Gastroesophageal sphincter (tissue), 4 donors: ENCODE results near the gene ENG. TPM values are rescaled to one million over a fixed set of nuclear protein-coding genes. Genes with fewer than 3 reads are reported as not detected.

ENCODE experiments used
- ATAC-seq: fragments of 150-250 bp; one replicate; pipeline ENCODE4 v1.9.1; 2016; ENCODE audit warnings: mild to moderate bottlenecking, moderate library complexity
- H3K27ac ChIP-seq, 4 donors: fragments of 200-600 bp; sonication (generic) in 3 of 4; 1 replicate in 3 of 4; 2 replicates in 1 of 4; pipeline ENCODE4 v1.5.1; 2016 to 2019
- H3K27me3 ChIP-seq: fragments of 200-600 bp; sonication (generic); one replicate; pipeline ENCODE4 v1.5.1; 2019
- H3K36me3 ChIP-seq, 2 donors: fragments of 200-600 bp; sonication (generic); one replicate each; pipeline ENCODE4 v1.5.1; 2019; ENCODE audit warnings: control low read depth in 1 of 2
- H3K4me1 ChIP-seq, 3 donors: fragments of 200-600 bp; sonication (generic); 1 replicate in 2 of 3; 2 replicates in 1 of 3; pipeline ENCODE4 v1.5.1; 2016 to 2019; ENCODE audit warnings: control low read depth in 2 of 3
- H3K4me3 ChIP-seq, 2 donors: fragments of 200-600 bp; sonication (generic); one replicate each; pipeline ENCODE4 v1.5.1; 2019; ENCODE audit warnings: mild to moderate bottlenecking in 1 of 2, moderate library complexity in 1 of 2
- H3K9me3 ChIP-seq, 3 donors: fragments of 200-600 bp; sonication (generic); one replicate each; pipeline ENCODE4 v1.5.1; 2017 to 2019; ENCODE audit warnings: control low read depth in 2 of 3
- EP300 ChIP-seq: sonication (generic); formaldehyde crosslinking; IDR thresholded peaks from one replicate; pipeline ENCODE4 v1.6.1; 2017; ENCODE audit warnings: antibody characterized with exemption, mild to moderate bottlenecking
- POLR2A ChIP-seq, 2 donors: fragments of 450-650 bp; IDR thresholded peaks; one replicate each; pipeline ENCODE4 v1.6.1; 2017; ENCODE audit warnings: antibody characterized with exemption in 2 of 2, mild to moderate bottlenecking in 2 of 2, moderate library complexity in 1 of 2
- POLR2AphosphoS5 ChIP-seq: sonication (generic); formaldehyde crosslinking; IDR thresholded peaks from one replicate; pipeline ENCODE4 v1.6.1; 2017; ENCODE audit warnings: antibody characterized with exemption
- WGBS, 2 donors: methylation state at CpG; one replicate each; pipeline ENCODE4 v1.1.5; 2018; ENCODE audit warnings: low coverage in 1 of 2; 5-methylcytosine and 5-hydroxymethylcytosine counted together
- total RNA-seq, 4 donors: library from RNA; depleted of rRNA; stranded (reverse); fragments of >200 nt; gene quantifications; one replicate each; pipeline ENCODE4 v1.1.0, GENCODE V29; 2016
- TF ChIP-seq, protein P1 (sequence below), 4 experiments: fragments of 200-600 bp in 2 of 4; fragments of 450-650 bp in 2 of 4; sonication (generic) in 1 of 4; IDR thresholded peaks; one replicate each; pipeline ENCODE4 v1.5.1; 2017 to 2019; ENCODE audit warnings: antibody characterized with exemption in 4 of 4, mild to moderate bottlenecking in 2 of 4, moderate library complexity in 2 of 4

Gene ENG
- total RNA-seq, 4 donors from 2014 or later = 21.3 to 76.5 (median 48.0) TPM

DNA sequence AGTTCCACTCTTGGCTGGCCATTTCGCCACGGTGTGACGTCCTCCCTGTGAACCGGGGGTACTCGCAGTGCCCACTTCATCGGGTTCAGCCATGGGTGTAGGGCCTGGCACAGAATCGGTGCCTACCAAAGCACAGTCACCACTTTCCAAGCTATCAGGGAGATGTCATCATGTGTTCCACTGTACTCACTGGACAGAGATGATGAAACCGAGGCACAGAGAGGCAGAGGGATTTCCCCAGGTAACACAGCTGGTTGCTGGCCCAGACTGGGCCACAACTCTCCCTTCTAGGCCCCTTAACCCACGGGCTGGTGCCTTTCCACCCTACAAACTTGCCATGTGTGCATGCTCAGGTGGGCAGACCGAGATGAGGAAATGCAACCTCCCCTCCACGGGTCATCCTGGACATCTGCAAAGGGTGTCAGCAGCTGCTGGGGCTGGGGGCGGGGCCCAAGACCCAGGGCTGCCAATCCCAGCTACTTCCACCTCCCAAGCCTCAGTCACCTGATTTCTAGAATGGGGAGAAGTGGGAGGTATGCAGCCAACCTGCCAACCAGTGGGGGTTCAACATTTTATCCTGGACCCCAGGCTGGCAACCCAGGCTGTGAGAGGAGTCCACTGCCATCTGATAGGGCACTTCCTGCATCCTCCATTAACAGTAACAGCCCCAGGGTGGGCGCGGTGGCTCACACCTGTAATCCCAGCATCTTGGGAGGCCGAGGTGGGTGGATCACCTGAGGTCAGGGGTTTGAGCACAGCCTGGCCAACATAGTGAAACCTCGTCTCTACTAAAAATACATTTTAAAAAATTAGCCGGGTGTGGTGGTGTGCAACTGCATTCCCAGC is 75.1 kb downstream of the ENG start:
- ATAC-seq = peak; percentile 39
- Histone ChIP-seq H3K27me3 (no peaks in the 10 kb centered on the region), H3K36me3 (no peaks in the 10 kb centered on the region), H3K9me3 (no peaks in the 10 kb centered on the region), H3K4me3 (no peak overlapping the region), H3K4me1 (peaks cover 0 to 20% (median 11%) of the 10 kb centered on the region in 3 donors), H3K27ac (peak overlapping the region in 3 of 4 donors; percentile 43 to 73 (median 45))
- 40 to 100% methylated on average over 1 to 3 of the region's 17 CpGs for WGBS, 2 donors
- TF ChIP-seq EP300 = no peak
- TF ChIP-seq POLR2A (IDR thresholded peaks at IDR 0.05) = no peak
- TF ChIP-seq, protein P1, sequence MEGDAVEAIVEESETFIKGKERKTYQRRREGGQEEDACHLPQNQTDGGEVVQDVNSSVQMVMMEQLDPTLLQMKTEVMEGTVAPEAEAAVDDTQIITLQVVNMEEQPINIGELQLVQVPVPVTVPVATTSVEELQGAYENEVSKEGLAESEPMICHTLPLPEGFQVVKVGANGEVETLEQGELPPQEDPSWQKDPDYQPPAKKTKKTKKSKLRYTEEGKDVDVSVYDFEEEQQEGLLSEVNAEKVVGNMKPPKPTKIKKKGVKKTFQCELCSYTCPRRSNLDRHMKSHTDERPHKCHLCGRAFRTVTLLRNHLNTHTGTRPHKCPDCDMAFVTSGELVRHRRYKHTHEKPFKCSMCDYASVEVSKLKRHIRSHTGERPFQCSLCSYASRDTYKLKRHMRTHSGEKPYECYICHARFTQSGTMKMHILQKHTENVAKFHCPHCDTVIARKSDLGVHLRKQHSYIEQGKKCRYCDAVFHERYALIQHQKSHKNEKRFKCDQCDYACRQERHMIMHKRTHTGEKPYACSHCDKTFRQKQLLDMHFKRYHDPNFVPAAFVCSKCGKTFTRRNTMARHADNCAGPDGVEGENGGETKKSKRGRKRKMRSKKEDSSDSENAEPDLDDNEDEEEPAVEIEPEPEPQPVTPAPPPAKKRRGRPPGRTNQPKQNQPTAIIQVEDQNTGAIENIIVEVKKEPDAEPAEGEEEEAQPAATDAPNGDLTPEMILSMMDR (IDR thresholded peaks at IDR 0.05) = no peak
- no peak for TF ChIP-seq POLR2AphosphoS5

DNA sequence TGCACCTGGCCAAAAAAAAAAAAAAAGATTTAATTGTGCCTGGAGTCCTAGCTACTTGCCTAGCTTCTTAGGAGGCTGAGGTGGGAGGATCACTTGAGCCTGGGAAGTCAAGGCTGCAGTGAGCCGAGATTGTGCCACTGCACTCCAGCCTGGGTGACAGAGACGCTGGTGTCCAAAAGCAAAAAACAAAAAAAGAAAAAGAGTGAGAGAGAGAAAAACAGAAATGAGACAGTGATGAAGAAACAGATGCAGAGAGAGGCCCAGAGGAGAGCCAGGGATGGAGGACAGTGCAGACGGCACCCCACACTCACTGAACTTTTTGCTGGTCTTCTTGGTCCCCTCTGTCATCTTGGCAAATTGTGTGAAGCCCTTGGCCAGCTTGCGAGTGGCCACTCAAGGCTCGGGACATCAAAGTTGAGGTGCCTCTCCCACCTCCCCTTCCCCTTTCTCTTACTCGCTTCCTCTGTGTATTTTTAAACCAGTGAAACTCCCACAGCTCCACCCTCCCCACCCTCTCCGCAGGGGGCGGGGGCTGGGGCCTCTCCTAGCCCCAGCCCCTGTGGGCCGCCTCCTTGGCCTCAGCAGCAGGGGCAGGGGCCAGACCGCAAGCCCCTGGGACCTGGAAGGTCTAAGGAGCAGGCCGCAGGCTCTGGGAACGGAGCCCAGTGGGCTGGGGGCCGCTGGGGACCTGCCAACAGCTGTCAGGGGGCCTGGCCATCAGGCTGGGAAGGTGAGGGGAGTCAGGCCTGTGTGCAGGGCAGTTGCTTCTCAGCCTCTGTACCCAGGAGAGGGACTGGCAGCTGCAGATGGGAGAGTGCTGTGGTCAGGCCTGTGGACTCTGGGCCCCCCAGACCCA is 76.0 kb downstream of the ENG start, which contains the start of gene SH2D3C:
Gene SH2D3C (minus strand): TSS at position 387 of the 856 bp plus-strand sequence. CDS start 39 bp downstream, at position 348.
- Histone ChIP-seq H3K27ac (peak within 1 kb of the TSS in 3 of 4 donors; percentile 43 to 73 (median 45)), H3K27me3 (no peaks in the 10 kb centered on the region), H3K9me3 (no peaks in the 10 kb centered on the region), H3K4me1 (peaks cover 0 to 12% (median 6%) of the 10 kb centered on the region in 3 donors), H3K36me3 (no peaks in the 10 kb centered on the region), H3K4me3 (peak within 1 kb of the TSS in 1 of 2 donors; percentile 23)
- no peak for TF ChIP-seq EP300
- TF ChIP-seq, protein P1 (IDR thresholded peaks at IDR 0.05) = no peak
- TF ChIP-seq POLR2A (IDR thresholded peaks at IDR 0.05) = no peak
- TF ChIP-seq POLR2AphosphoS5 = no peak
- WGBS, 2 donors = 68 to 83% methylated on average over 1 to 6 of the region's 13 CpGs
- ATAC-seq = no peak

DNA sequence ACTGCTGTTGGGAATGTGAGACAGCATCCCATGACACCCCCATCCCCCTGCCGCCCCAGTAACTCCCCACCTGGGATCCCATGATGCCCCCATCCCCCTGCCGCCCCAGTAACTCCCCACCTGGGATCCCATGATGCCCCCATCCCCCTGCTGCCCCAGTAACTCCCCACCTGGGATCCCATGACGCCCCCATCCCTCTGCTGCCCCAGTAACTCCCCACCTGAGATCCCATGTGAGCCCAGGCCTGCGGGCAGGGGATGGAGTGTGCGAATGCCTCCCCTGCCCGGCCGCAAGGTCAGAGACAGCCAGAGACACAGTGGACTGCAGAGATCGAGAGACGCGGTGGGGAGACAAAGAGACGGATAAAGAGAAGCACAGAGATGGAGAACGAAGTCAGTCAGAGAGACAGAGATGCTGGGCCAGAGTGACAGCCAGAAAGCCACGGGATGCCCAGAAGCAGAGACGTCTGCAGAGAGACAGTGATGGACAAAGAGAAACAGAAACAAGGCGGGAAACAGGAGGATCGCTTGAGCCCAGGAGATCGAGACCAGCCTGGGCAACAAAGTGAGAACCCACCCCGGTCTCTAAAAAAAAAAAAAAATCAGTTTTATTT is 77.0 kb downstream of the ENG start:
- WGBS, 2 donors = 59 to 72% methylated on average over 7 to 8 of the region's 18 CpGs
- Histone ChIP-seq H3K27me3 (no peaks in the 10 kb centered on the region), H3K4me3 (peak overlapping the region in 1 of 2 donors; percentile 23)

DNA sequence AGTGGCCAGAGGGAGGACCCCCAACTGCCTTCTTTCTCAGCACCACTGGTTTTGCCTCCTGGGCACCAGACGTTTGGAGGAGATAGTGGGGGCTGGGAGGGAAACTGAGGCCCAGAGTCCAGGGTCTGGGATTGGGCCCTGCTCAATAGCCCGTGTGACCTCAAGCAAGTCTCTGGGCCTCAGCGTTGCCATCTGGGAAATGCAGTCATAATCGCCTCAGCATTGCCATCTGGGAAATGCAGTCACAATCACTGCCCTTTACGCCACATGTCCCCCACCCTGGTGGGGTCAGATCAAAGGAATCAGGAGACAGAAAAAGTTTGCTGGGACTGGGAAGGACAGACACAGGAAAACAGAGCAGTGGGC is 77.6 kb downstream of the ENG start:
- Histone ChIP-seq H3K27me3 (no peaks in the 10 kb centered on the region), H3K27ac (peak overlapping the region in 1 of 4 donors; percentile 6), H3K36me3 (no peaks in the 10 kb centered on the region), H3K9me3 (no peaks in the 10 kb centered on the region), H3K4me3 (peak overlapping the region in 1 of 2 donors; percentile 23), H3K4me1 (peaks cover 0 to 12% (median 5%) of the 10 kb centered on the region in 3 donors)
- no peak for ATAC-seq
- 55 to 96% methylated on average over 2 to 3 of the region's 5 CpGs for WGBS, 2 donors
- TF ChIP-seq POLR2AphosphoS5 = no peak
- TF ChIP-seq EP300 = no peak
- TF ChIP-seq, protein P1 (IDR thresholded peaks at IDR 0.05) = no peak
- TF ChIP-seq POLR2A (IDR thresholded peaks at IDR 0.05) = no peak

More for the DNA sequence above, 77.0 kb downstream of the ENG start:
- Histone ChIP-seq H3K27ac (no peak overlapping the region), H3K4me1 (peaks cover 0 to 11% (median 5%) of the 10 kb centered on the region in 3 donors), H3K36me3 (no peaks in the 10 kb centered on the region), H3K9me3 (no peaks in the 10 kb centered on the region)
- no peak for ATAC-seq
- TF ChIP-seq EP300 = no peak
- TF ChIP-seq POLR2A (IDR thresholded peaks at IDR 0.05) = no peak
- TF ChIP-seq, protein P1 (IDR thresholded peaks at IDR 0.05) = no peak
- TF ChIP-seq POLR2AphosphoS5 = no peak
